HG03571 (cell line): ENCODE data around the gene KMT2A.
A peak's percentile ranks its signal among the peaks of the same experiment; 100 is the strongest.
"Not testable (repeated sequence)": the region's sequence is repeated elsewhere in the genome, so short reads cannot be mapped to it uniquely, and the experiment has no call there.

Experiments used
- ATAC-seq: cut with Tn5 transposase; IDR thresholded peaks from one replicate; pipeline ENCODE4 v1.9.1; 2021; ENCODE audit not compliant: unreplicated experiment

The KMT2A gene

GRCh38 chr11:118434553-118435289 is 1.6 kb upstream of the KMT2A start:
- no peak for ATAC-seq

GRCh38 chr11:118435290-118435892 is 901 bp upstream of the KMT2A start:
- no peak for ATAC-seq

GRCh38 chr11:118436639-118437207 is 431 bp downstream of the KMT2A start:
- peak; percentile 22 for ATAC-seq

GRCh38 chr11:118437208-118438125 is 1.2 kb downstream of the KMT2A start:
- ATAC-seq: no peak

- ATAC-seq: no peak
These were observed 2.1 kb downstream of the KMT2A start for GRCh38 chr11:118438314-118438931.

- ATAC-seq: no peak
These were observed 3.4 kb downstream of the KMT2A start for GRCh38 chr11:118439646-118440045.

GRCh38 chr11:118441770-118442275 is 5.5 kb downstream of the KMT2A start:
- no peak for ATAC-seq

- no peak for ATAC-seq
These were observed 6.0 kb downstream of the KMT2A start for GRCh38 chr11:118442301-118442700.

- no peak for ATAC-seq
These were observed 6.8 kb downstream of the KMT2A start for GRCh38 chr11:118442908-118443589.

GRCh38 chr11:118443590-118444218 is 7.4 kb downstream of the KMT2A start:
- ATAC-seq: no peak

GRCh38 chr11:118447423-118447822 is 11.1 kb downstream of the KMT2A start:
- no peak for ATAC-seq

- peak; percentile 86 for ATAC-seq
These were observed 12.0 kb downstream of the KMT2A start for GRCh38 chr11:118448294-118448693.

- ATAC-seq: no peak
These were observed 13.1 kb downstream of the KMT2A start for GRCh38 chr11:118449316-118449918.

GRCh38 chr11:118450451-118450850 is 14.2 kb downstream of the KMT2A start:
- ATAC-seq: no peak

- ATAC-seq: no peak
These were observed 25.9 kb downstream of the KMT2A start for GRCh38 chr11:118462178-118462577.

GRCh38 chr11:118468968-118469367 is 32.7 kb downstream of the KMT2A start:
- not testable (repeated sequence) for ATAC-seq

GRCh38 chr11:118471030-118471429 is 34.7 kb downstream of the KMT2A start:
- ATAC-seq: no peak

- no peak for ATAC-seq
These were observed 37.2 kb downstream of the KMT2A start for GRCh38 chr11:118473537-118473936.

- ATAC-seq: no peak
These were observed 40.4 kb downstream of the KMT2A start for GRCh38 chr11:118476676-118477075.
